ENCODE data around the gene CT47C1. TPM values are rescaled to one million over a fixed set of nuclear protein-coding genes. Genes with fewer than 3 reads are reported as not detected.

Gene CT47C1
- total RNA-seq, 4 donors from 2014 or later: not detected

DNA sequence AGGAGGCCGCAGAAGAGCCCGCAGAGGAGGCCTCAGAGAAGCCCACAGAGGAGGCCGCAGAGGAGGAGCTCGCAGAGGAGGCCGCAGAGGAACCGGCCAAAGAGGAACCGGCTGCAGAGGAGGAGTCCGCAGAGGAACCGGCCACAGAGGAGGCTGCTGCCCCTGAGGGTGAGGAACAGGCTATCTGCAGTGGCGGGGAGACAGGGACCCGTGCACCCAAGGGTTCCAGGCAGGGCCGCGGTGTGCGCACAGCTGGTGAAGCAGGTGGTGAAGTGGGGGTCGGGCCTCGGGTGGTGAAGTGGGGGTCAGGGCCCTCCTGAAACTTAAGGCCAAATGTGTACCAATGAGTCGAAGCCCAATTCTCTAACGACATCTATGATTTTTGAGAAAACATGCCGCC lies 1.1 kb downstream of the CT47C1 start:
- Histone ChIP-seq H3K36me3 (no peaks in the 10 kb centered on the region), H3K4me1 (no peaks in the 10 kb centered on the region), H3K27ac (no peak overlapping the region), H3K27me3 (no peaks in the 10 kb centered on the region), H3K9me3 (no peaks in the 10 kb centered on the region), H3K4me3 (no peak overlapping the region)
- TF ChIP-seq, protein P1, sequence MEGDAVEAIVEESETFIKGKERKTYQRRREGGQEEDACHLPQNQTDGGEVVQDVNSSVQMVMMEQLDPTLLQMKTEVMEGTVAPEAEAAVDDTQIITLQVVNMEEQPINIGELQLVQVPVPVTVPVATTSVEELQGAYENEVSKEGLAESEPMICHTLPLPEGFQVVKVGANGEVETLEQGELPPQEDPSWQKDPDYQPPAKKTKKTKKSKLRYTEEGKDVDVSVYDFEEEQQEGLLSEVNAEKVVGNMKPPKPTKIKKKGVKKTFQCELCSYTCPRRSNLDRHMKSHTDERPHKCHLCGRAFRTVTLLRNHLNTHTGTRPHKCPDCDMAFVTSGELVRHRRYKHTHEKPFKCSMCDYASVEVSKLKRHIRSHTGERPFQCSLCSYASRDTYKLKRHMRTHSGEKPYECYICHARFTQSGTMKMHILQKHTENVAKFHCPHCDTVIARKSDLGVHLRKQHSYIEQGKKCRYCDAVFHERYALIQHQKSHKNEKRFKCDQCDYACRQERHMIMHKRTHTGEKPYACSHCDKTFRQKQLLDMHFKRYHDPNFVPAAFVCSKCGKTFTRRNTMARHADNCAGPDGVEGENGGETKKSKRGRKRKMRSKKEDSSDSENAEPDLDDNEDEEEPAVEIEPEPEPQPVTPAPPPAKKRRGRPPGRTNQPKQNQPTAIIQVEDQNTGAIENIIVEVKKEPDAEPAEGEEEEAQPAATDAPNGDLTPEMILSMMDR (IDR thresholded peaks at IDR 0.05): no peak
- no peak for TF ChIP-seq POLR2A (IDR thresholded peaks at IDR 0.05)
- no peak for DNase-seq
- intact Hi-C loops (cut with DNase I; ENCODE audit: low total_unique reads): no loop called here

DNA sequence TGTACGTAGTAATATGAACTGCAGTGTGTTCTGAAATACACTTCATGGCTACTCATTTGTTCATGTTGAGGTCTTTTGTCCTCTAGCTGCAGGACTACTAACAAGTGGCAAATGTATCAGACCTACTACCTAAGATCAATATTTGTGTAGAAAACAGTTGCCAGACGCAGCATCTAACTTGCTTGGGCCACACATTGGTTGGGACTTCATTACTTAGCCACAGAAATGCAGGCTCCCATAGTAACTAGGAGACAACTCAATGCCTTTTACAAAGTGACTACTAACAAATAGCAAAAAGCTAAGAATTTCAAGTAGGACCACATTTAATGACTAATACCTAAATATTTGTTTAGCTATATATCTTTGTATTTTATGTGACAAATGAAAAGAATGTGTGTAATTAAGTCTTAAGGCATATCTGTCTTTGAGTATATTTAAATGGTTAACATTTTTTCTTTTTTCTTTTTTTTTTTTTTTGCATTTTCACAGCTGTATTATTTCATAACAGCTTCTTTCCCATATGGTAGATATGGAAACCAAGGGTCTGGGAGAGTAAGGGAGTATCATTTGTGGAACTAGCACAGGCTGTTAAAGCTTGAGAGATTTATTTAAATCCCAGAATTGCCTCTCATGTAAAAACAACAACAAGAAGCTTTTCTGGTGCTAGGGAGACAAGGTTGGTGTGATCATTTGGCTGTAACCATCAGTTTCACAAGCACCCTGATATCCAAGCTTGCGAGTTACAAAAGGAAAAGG lies 2.7 kb downstream of the CT47C1 start:
- H3K4me3 ChIP-seq: no peak overlapping the region
- no peaks in the 10 kb centered on the region for H3K27me3 ChIP-seq
- intact Hi-C loops (cut with DNase I; ENCODE audit: low total_unique reads): no loop called here
- H3K9me3 ChIP-seq: no peaks in the 10 kb centered on the region
- H3K27ac ChIP-seq: no peak overlapping the region
- TF ChIP-seq POLR2A (IDR thresholded peaks at IDR 0.05): no peak
- TF ChIP-seq, protein P1 (IDR thresholded peaks at IDR 0.05): no peak
- no peak for DNase-seq
- no peaks in the 10 kb centered on the region for H3K36me3 ChIP-seq
- H3K4me1 ChIP-seq: no peaks in the 10 kb centered on the region

DNA sequence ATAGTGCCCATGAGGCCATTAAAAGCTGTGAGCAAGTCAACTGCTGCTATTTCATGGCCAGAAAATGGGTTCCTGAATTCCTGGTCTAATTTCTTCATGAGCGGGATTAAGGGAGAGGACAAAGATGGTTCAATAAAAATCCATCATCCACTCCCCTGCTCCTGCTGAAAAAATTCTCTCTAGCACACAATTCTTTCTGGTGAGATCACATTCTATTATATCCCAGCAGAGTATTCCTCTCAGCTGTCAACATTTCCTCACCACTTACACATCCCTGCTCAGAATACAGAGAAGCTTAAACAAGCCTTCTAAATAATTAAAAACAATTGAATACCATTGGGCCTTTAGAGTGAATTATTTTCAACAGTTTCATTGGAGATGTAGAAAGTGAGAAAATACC lies 9.5 kb downstream of the CT47C1 start:
- H3K9me3 ChIP-seq: no peaks in the 10 kb centered on the region
- no peak for DNase-seq
- no peaks in the 10 kb centered on the region for H3K36me3 ChIP-seq
- H3K4me3 ChIP-seq: no peak overlapping the region
- H3K27ac ChIP-seq: no peak overlapping the region
- no peaks in the 10 kb centered on the region for H3K27me3 ChIP-seq
- TF ChIP-seq, protein P1 (IDR thresholded peaks at IDR 0.05): no peak
- no peaks in the 10 kb centered on the region for H3K4me1 ChIP-seq
- intact Hi-C loops (cut with DNase I; ENCODE audit: low total_unique reads): no loop called here

DNA sequence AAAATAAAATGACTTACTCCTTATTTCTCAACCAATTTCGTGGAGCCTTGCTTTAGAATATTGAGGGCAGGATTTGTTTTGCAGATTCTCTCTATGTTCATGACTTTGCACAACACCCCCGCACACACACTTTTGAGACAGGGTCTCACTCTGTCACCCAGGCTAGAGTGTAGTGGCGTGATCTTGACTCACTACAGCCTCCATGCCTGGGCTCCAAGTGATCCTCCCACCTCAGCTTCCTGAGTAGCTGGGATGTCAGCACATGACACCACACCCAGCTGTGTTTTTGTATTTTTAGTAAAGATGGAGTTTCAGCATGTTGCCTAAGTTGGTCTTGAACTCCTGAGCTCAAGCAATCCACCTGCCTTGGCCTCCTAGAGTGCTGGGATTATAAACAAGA lies 12.0 kb downstream of the CT47C1 start:
- intact Hi-C loops (cut with DNase I; ENCODE audit: low total_unique reads): no loop called here

DNA sequence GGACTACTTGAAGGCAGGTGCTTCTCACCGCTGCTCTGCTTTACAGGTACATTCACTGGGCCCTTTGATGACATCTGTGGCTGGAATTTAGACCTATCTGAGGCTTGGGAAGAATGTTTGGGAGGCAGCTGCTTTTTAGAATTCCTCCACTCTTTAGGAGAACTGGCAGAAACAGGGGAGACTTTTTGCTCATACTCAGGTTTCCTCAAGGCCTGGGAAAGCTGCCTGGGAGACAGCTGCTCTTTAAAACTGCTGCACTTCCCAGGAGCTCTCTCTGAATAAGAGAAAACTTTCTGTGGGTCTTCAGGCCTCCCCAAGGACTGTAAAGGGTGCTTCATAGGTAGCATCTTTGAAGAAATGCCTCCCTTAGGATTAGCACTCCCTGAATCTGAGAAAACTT lies 14.3 kb downstream of the CT47C1 start:
- TF ChIP-seq, protein P1 (IDR thresholded peaks at IDR 0.05): no peak
- no peak for TF ChIP-seq POLR2A (IDR thresholded peaks at IDR 0.05)
- Histone ChIP-seq H3K27ac (no peak overlapping the region), H3K4me3 (no peak overlapping the region), H3K36me3 (no peaks in the 10 kb centered on the region), H3K27me3 (no peaks in the 10 kb centered on the region), H3K4me1 (no peaks in the 10 kb centered on the region), H3K9me3 (no peaks in the 10 kb centered on the region)
- DNase-seq: no peak
- intact Hi-C loops (cut with DNase I; ENCODE audit: low total_unique reads): no loop called here

More for the DNA sequence above, 12.0 kb downstream of the CT47C1 start:
- H3K27me3 ChIP-seq: no peaks in the 10 kb centered on the region
- DNase-seq: no peak
- no peak for TF ChIP-seq POLR2A (IDR thresholded peaks at IDR 0.05)
- TF ChIP-seq, protein P1 (IDR thresholded peaks at IDR 0.05): no peak
- no peak overlapping the region for H3K4me3 ChIP-seq
- H3K4me1 ChIP-seq: no peaks in the 10 kb centered on the region
- H3K36me3 ChIP-seq: no peaks in the 10 kb centered on the region
- no peak overlapping the region for H3K27ac ChIP-seq
- H3K9me3 ChIP-seq: no peaks in the 10 kb centered on the region

Measured in uterus (tissue), 4 donors.